ENCODE results near the gene GATA6.

GATA6 gene

DNA sequence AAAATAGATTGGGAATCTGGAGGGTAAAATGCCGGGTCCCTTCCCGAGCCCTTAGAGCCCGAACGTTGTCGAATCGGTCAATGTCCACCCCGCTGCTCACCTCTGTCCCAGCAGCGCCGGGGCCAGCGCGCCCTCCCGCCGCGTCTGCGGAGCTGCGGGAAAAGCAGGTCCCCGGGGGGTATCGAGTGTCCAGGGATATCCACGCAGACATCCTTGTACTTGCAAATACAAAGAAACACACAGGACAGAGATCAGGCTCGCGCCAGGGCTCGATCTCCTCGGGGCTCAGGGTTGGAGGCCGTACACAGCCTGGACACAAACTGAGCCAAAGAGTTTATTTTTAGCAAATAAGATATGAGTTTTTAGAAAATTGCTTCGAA, 2.3 kb upstream of the GATA6 start:
- DNase-seq: no peak

DNA sequence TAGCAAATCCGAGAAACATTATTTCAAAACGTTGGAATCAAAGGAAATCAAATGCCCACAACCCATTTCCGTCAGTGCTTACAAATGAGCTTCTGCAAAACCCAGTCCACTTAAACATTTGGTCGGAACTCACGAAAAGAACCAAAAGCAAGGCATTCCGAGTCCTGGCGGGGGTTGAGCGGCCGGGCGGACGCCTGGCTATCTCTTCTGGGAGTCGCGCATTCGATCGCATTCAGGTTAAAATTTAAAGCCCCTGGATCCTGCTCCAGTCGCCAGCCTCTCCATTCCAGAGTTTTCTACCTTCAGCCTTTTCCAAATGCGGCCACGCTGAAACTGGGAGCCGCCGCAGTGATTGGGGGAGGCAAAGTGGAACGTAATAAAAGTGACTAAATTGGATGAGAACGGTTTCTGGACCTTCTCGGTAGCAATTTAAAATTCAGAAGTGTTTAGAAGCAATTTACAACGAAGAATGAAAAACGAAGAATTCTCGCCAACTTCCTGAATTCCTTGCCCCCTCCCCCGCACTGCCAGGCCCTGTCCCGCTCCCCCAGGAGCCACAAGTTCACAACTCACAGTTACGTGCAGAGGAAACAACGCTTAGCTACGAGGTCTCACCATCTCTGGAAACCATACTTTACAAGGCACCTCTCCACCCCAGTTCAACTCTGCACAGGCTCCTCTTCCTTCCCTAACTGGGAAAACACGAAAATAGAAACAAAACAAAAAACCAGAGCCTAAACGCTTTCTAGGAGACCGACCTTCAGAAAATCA, 1.7 kb upstream of the GATA6 start:
- DNase-seq: no peak

DNA sequence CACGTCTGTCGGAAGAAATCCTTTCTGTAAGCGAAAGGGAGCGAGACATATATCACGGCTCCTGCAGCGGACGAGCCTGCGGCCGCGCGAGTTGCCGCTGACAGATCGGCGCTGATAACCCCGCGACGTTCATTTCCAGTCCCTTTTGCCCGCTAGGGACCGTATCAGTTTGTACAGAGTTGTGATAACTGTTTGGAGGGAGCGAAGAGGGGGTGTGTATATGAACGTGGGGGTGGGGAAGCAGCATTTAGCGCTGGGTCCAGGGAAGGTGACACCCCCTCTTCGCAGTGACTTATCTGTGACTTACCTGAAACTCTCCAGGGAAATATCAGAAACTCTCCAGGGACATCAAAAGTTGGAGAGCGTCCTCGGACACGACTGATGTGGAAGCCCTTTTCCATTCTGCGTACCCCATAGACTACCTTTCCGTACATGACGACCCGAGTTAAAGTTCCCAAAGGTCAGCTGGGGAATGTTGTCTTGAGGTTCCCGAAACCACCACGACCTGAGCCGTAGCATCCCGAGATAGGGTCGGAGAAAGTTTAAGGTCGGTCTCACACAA, 948 bp upstream of the GATA6 start:
- peak; percentile 61 for DNase-seq

DNA sequence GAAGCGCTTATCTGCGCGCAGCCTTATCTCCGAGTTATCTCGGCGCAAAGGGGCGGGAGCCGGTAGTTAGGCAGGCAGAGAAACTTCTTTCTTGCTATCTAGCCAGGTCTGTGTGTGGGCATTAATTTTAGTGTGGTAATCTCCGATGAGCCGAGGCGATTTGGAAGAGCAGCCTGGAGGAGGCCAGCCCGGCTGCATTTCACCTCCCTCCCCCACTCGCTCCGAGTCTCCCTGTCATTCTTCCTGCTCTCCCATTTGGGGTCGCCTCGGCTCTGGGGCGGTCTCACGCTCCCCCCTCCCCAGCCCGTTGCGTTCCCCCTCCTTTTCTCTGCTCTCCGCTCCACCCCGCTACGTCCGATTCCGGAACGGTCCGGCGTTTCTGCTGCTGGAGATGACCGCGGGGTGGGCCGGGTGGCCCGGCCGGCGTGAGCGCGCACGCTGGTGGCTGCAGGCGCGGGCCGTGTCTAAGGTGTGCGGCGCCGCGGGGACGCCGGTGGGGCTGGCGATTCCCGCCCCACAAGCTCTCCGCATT, 566 bp downstream of the GATA6 start:
- no peak for DNase-seq

DNA sequence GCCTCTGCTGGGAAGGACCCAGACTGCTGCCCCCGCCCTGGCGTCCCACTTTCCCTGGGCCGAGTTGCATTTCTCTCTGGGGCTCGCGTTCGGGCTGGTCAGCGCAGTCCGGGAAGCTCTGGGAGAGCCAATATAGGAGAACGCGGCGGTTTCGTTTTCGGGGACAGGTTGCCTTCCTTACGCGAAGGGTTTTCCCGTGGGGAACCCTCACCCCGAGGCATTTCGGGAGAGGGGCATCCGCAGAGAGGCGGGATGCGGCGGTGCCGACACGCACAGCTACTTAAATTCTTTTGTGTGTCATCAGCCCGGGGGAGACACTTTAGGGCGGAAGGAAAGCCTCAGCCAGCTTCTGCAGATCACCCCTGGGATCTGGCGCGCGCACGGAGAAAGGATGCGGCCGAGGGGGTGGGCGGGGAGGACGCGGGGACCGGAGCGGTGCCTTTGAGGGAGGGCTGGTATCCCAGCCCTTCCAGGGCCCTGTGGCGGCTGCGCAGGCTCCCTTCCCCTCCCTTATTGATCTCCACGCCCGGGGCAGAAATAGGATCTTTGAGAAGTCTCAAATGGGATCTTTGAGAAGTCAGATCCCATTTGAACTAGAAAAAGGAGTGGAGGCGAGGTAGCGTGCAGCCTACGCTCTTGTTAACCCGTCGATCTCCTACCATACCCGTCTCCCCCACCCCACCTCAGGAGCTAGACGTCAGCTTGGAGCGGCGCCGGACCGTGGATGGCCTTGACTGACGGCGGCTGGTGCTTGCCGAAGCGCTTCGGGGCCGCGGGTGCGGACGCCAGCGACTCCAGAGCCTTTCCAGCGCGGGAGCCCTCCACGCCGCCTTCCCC, 1.2 kb downstream of the GATA6 start:
- DNase-seq: peak; percentile 58

DNA sequence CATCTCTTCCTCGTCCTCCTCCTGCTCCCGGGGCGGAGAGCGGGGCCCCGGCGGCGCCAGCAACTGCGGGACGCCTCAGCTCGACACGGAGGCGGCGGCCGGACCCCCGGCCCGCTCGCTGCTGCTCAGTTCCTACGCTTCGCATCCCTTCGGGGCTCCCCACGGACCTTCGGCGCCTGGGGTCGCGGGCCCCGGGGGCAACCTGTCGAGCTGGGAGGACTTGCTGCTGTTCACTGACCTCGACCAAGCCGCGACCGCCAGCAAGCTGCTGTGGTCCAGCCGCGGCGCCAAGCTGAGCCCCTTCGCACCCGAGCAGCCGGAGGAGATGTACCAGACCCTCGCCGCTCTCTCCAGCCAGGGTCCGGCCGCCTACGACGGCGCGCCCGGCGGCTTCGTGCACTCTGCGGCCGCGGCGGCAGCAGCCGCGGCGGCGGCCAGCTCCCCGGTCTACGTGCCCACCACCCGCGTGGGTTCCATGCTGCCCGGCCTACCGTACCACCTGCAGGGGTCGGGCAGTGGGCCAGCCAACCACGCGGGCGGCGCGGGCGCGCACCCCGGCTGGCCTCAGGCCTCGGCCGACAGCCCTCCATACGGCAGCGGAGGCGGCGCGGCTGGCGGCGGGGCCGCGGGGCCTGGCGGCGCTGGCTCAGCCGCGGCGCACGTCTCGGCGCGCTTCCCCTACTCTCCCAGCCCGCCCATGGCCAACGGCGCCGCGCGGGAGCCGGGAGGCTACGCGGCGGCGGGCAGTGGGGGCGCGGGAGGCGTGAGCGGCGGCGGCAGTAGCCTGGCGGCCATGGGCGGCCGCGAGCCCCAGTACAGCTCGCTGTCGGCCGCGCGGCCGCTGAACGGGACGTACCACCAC, 2.1 kb downstream of the GATA6 start:
- no peak for DNase-seq

DNA sequence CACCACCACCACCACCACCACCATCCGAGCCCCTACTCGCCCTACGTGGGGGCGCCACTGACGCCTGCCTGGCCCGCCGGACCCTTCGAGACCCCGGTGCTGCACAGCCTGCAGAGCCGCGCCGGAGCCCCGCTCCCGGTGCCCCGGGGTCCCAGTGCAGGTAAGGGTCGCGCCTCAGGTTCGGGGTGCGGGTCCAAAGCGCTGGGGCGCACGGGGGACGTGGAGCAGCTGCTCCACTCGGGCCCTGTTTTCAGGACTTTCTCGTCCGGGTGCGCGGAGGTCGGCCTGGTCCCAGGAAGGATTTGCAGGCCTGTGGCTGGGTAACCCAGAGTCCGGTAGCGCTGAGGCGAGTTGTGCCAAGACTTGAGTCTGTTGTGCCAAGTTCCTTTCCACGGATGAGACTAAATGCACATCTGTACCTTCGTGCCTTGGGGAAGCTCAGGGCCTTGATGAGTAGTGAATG, 2.8 kb downstream of the GATA6 start:
- no peak for DNase-seq

DNA sequence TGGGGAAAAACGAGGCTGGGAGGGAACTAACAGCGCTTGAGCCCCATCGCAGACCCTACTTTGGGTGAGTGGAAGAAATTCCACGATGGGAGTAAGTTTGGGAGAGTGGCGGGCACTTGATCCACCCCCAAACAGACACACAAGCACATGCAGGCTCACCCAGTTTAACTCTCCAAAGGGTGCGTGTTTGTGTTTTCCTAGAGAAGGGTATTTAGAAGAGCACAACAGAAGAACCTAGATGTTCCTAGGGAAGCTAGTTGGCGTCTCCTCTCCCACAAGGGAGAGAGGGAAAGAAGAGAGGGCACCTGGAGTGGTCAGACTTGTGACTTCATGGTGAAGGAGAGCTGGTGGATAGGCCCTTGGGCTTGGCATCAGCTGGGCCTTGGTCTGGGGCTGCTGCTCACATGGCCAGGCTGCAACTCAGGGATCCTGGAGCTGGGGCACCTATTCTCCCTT, 3.2 kb downstream of the GATA6 start:
- no peak for DNase-seq

DNA sequence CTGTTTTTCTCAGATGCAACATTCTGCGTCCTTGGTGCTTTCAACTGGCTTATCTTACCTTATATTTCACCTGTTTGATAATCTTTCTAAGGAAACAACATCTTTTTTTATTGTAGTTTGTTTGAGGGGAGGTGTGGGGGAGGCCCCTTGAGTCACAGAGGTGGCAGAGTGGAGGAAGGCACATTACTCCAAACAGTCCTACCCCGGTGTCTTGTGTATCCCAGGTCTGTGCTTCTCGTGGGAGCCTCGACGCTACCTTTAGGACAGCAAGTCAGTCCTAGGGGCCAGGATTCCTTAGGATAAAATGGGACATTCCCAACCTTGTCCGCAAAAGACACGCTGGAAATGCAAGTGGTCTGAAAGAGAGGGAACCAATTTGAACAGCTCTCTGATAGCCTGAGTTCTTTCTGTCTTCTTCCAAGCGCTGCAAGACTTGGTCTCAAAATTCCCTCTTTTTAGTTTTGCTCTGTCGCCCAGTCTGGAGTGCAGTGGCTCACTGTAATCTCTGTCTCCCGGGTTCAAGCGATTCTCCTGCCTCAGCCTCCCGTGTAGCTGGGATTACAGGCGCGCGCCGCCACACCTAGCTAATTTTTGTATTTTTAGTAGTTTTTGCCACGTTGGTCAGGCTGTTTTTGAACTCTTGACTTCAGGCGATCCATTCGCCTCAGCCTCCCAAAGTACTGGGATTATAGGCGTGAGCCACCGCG, 4.0 kb downstream of the GATA6 start:
- DNase-seq: no peak

DNA sequence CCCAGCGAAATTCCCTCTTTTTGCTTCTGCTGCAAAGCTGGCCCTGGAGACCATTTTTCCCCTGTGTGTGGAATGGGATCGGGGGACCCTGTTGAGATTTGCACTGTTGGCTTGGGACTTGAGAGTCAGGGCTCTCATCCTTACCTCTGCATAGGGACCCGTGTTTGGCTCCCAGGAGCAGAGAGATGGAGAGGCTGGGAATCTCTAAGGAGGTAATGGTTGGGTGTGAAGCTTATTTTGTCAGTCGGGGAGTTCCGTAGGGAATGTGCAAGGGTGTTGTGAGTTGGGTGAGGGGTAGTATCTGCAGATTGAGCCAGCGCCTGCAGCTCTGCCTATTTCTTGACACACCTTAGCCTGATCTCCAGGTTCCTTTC, 4.5 kb downstream of the GATA6 start:
- DNase-seq: no peak

DNA sequence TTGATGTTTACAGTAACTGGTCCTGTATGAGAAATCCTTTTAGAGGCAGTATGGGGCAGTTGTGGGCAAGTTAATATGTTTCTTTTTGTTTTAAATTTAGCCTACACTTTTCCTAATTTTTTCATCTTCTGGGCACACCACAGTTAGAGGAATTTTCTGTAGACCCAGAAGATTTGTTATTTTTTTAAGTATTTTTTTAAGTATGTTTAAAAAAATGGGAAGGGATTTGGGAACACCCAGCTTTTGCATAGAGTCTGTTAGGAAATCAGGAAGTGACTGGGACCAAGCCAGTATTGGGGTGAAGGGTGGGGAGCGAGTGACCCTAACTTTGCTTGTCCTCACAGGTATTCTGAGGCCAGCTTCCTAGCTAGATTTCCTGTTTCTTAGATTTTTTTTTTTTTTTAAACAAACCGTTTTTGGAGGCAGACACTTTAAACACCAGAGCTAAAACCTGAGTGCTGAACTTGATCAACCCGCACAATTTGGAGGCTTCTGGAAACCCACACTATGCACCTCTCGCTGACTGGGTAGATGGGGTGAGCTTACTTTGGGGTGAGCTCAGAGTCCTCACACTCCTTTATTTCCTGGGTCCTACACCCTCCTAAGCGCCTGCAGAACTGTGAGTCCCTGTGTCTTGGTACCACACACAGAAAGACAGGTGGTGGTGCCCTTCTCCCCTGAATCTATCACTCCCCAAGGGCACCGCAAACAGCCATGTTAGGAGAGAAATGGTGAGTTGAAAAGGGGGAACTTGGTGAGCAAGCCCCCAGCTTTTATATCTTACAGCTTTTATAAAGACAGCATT, 5.2 kb downstream of the GATA6 start:
- DNase-seq: no peak

DNA sequence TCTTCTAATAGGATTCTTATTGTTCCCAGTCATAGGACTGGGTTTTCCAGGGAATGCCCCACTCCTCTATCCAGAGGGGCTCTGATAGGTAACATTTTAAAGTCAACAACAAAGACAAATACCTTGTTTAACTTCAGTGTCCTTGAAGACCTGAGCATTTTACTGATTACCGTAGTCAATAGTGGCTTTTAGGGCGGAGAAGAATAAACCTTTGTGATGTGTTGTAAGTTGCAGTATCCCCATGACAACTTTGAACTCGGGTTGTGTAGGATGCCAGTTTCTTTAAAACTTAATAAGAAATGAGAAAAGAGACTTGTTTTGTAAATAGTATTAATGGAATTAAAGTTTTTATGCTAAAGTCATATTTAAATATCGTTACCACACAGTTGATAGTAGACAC, 6.0 kb downstream of the GATA6 start:
- no peak for DNase-seq

DNA sequence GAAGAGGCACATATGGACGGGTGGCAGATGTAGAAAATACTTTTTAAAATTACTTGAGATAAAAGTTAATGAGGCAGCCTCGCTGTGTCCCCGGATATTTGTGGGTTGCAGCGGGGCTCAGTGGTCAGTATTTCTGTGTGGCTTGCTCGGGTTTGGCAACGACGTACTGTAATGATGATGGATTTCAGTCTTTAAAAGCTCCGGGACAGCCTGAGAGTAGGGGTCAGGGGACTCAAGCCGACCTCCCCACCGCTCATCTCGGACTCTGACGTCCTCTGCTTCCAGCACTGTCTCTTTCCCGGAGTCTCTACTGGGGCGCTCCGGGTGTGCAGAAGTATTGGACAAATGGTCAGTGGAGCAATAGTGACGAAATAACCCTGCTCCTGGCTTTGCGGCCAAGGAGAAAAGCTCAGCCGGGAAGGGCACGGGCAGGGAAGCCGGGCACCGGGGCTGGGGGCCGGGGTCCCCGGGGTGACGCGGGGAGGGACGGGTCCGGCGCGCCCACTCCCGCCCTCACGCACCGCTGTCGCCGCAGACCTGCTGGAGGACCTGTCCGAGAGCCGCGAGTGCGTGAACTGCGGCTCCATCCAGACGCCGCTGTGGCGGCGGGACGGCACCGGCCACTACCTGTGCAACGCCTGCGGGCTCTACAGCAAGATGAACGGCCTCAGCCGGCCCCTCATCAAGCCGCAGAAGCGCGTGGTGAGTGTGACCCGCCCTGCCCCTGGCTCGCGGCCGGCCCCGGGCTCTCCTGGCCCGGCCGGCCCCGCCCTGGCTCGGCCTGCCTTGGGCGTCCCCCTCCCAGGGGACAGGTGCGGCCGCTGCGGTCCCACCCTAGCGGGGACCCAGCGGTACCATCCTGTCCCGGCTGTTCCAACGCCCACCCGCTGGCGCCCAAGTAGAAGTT, 7.3 kb downstream of the GATA6 start:
- no peak for DNase-seq

DNA sequence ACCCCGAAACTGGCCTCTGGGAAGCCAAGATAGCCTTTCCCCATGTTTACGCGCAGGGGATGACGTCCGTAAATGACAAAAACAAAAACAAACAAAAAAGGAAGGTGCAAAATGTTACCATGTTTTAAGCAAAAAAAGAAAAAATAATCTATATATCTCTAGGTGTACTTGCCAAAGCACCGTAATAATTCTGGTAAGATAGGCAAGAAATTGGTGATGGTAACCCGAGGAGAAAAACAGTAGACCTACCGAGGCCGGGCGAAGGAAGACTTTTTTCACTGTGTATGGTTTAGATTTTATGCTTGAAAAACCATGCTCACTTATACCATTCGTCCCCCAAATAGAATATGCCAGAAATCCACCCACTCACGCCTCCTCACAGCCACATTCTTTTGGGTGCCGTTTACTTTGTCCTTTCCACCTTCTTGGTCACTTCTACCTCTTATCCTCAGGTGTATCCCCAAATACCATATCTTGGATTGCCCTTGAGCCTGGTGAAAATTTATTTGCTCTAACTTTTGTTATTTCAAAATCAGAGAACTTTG, 8.0 kb downstream of the GATA6 start:
- no peak for DNase-seq

DNA sequence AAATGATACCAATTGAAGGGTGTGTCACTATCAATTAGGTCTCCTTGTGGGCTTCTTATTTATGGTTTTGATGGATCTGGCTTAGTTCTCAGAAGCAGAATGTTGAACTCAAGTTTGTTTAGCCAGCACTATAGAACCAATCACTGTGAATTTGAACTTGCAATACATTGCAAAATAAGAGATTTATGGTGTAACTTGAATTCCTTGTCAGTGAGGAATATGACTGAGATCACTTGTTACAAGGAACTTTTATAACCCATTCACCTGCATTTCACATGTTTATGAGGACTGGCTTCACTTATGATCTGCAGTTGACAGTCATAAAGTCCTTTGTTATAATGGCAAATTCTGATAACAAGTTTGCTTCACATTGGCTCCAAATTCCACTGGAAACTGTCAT, 9.8 kb downstream of the GATA6 start:
- no peak for DNase-seq

DNA sequence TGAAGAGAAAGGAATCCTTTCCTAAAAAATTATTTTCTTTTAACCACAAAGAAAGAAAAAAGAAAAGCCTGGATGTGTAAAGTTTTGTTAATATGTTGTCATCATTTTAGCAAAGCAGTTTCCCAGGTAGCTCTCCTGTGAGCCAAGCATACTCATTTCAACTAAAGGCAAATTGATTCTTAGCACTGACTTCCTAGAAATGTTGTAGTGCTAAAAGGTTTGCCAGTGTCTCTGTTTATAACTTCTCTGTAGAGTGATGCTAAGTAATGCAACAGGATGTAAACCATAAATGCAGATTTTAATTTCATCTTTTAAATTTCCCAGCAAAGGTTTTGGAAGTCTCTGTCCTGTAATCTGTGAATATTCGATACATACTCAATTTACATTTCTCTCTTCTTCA, 10.2 kb downstream of the GATA6 start:
- DNase-seq: no peak

DNA sequence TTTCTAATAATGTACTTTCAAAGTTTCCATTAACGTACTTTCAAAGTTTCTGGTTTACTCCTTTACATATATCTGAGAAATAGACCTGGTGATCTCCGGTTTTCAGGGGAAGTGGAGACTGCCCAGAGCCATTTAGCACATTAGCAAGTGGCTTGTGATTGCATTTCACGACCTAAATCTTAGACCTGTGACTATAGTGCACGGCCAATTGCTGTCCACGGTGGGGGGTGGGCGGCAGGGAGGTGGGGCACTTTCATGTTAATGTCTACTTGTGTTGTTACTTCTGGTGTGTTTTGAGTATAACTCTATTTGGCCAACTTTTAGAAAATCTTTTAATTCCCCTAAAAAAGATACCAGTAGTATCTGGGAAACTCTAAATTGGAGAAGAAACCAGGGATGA, 11.3 kb downstream of the GATA6 start:
- DNase-seq: no peak

DNA sequence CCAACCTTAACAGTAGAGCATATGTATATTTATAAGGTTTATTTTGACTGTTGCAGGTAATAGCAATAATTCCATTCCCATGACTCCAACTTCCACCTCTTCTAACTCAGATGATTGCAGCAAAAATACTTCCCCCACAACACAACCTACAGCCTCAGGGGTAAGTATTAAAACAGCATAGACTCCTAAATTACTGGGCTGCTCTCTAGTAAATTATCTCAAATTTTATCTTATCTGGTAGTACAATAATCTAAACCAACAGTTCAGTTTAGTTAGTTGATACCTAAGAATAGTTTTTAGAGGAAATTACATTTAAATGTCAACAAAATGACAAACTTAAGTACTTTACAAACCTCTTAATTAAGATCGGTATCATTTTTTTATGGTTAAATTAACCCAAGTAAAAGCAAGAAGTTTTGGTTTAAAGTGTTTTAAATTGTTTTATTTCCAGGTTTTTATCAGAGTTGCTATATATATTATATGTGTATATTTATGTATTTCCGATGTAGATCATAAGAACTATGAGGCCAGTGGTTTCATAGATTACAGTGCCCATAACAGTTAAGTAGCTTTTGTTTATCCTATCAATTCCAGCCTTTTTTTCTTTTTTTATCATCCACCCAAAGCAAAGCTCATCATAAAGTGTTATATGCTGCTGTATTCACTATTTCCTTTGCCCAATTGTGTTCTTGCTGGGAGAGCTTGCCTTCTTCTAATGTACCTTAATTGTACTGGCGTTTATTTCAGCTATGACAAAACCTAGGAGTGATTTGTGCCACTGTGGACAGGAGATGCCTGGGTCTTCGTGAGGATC, 13.7 kb downstream of the GATA6 start:
- no peak for DNase-seq

DNA sequence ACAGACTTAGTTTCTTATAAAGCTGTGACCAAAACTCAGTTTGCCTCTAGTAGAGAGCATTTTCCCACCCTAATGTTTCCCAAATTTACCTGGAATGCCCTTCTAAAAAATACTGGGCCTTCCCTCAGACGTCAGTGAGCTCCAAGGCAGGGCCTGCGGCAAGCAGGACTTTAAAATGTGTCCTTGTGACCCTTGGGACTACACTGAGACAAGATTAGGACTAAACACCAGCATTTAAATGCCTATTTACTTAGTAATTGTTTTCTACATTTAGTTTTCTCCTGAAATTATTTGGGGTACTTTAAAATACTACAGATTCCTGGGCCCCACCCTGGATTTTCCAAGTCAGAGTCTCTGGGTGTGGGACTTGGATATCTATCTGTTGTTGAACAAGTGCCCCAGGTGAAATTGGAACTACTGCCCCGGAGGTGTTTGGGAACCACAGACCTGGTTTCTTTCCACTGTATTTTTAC, 14.3 kb downstream of the GATA6 start:
- no peak for DNase-seq
